Spleen (tissue), 11 donors: Measurements from ENCODE around the gene DONSON. TPM values are rescaled to one million over a fixed set of nuclear protein-coding genes. Genes with fewer than 3 reads are reported as not detected.

Experiments
- DNase-seq: peaks from one replicate; pipeline ENCODE4 v3.0.0-alpha.2; 2020
- H3K27ac ChIP-seq, 8 donors: fragments of 200-600 bp; sonication (generic) in 7 of 8; 1 replicate in 4 of 8; 2 replicates in 4 of 8; pipeline versions ENCODE4 v1.5.0 to v1.8.0; 2016 to 2021; ENCODE audit warnings: inconsistent platforms in 4 of 8, mild to moderate bottlenecking in 4 of 8, moderate library complexity in 1 of 8
- H3K27me3 ChIP-seq, 7 donors: fragments of 200-600 bp; sonication (generic) in 6 of 7; replicated peaks in 1 of 7; 1 replicate in 4 of 7; 2 replicates in 3 of 7; pipeline versions ENCODE4 v1.5.0 to v1.8.0; 2016 to 2021; ENCODE audit warnings: inconsistent platforms in 3 of 7, mild to moderate bottlenecking in 1 of 7
- H3K36me3 ChIP-seq, 6 donors: fragments of 200-600 bp; sonication (generic) in 5 of 6; 1 replicate in 4 of 6; 2 replicates in 2 of 6; pipeline versions ENCODE4 v1.5.0 to v1.8.0; 2016 to 2021; ENCODE audit warnings: inconsistent platforms in 2 of 6
- H3K4me1 ChIP-seq, 6 donors: fragments of 200-600 bp; sonication (generic) in 5 of 6; 1 replicate in 3 of 6; 2 replicates in 3 of 6; pipeline versions ENCODE4 v1.5.0 to v1.8.0; 2016 to 2021; ENCODE audit warnings: inconsistent platforms in 3 of 6
- H3K4me3 ChIP-seq, 8 donors: fragments of 200-600 bp; sonication (generic) in 7 of 8; 1 replicate in 4 of 8; 2 replicates in 4 of 8; pipeline versions ENCODE4 v1.5.0 to v1.8.0; 2016 to 2021; ENCODE audit warnings: inconsistent platforms in 4 of 8, mild to moderate bottlenecking in 4 of 8, moderate library complexity in 2 of 8
- H3K9me3 ChIP-seq, 8 donors: fragments of 200-600 bp; sonication (generic) in 7 of 8; 1 replicate in 4 of 8; 2 replicates in 4 of 8; pipeline versions ENCODE4 v1.5.0 to v1.8.0; 2016 to 2021; ENCODE audit warnings: inconsistent platforms in 4 of 8
- POLR2A ChIP-seq, 3 donors: fragments of 450-650 bp; IDR thresholded peaks; one replicate each; pipeline ENCODE4 v1.5.1; 2017; ENCODE audit warnings: antibody characterized with exemption in 3 of 3, mild to moderate bottlenecking in 1 of 3
- POLR2AphosphoS5 ChIP-seq, 3 donors: sonication (generic); formaldehyde crosslinking; IDR thresholded peaks; one replicate each; pipeline ENCODE4 v1.5.1; 2017; ENCODE audit warnings: antibody characterized with exemption in 3 of 3
- WGBS, 5 donors: extraction: QIAGEN DNeasy Blood & Tissue Kit in 3 of 5; methylation state at CpG; one replicate each; pipeline versions ENCODE4 v1.1.5 to v1.1.7; 2013 to 2018; 5-methylcytosine and 5-hydroxymethylcytosine counted together
- intact Hi-C: fragments of 100-400 bp; cut with DNase I; formaldehyde crosslinking; loops from one replicate; pipeline ENCODE4 v1.15.0; 2023; ENCODE audit warnings: low total_unique reads
- polyA plus RNA-seq, 3 donors: library from polyadenylated mRNA; stranded (reverse); fragments of 200-250 nt; gene quantifications; one replicate each; pipeline ENCODE4 v1.2.1, GENCODE V29; 2013
- total RNA-seq, 7 donors: library from RNA; depleted of rRNA in 3 of 7; stranded (reverse); fragments of >200 nt in 3 of 7; fragmentation: NEBNext Ultra II Directional in 4 of 7; extraction: Animal tissue kit (Norgen Biotek cat#: 25700) in 4 of 7; gene quantifications; one replicate each; pipeline versions ENCODE4 v1.1.0 to v1.2.1, GENCODE V29; 2016 to 2021
- TF ChIP-seq, protein P1 (sequence below), 11 experiments: fragments of 200-600 bp in 7 of 11; fragments of 450-650 bp in 4 of 11; sonication (generic) in 4 of 11; IDR thresholded peaks in 8 of 11; conservative IDR thresholded peaks in 3 of 11; 1 replicate in 7 of 11; 2 replicates in 4 of 11; pipeline versions ENCODE4 v1.4.0 to v1.8.0; 2016 to 2021; ENCODE audit warnings: antibody characterized with exemption in 11 of 11, inconsistent platforms in 4 of 11, mild to moderate bottlenecking in 1 of 11
- donor health status: healthy with polysubstance abuse.
- donor health status: DM: no; HTN: no; CAD: no; lungs with moderate emphysema.
- donor health status: DM: no; HTN: no; CAD: no.
- donor health status: Bipolar disorder and iron deficiency.
- donor health status: healthy.
- donor health status: DM: no; HTN: no; CAD: no.
- donor health status: DM: yes; HTN: yes; CAD: no.

The DONSON gene
- total and polyA plus RNA-seq, 10 donors = 5.8 to 13.5 (median 7.3) TPM

DNA sequence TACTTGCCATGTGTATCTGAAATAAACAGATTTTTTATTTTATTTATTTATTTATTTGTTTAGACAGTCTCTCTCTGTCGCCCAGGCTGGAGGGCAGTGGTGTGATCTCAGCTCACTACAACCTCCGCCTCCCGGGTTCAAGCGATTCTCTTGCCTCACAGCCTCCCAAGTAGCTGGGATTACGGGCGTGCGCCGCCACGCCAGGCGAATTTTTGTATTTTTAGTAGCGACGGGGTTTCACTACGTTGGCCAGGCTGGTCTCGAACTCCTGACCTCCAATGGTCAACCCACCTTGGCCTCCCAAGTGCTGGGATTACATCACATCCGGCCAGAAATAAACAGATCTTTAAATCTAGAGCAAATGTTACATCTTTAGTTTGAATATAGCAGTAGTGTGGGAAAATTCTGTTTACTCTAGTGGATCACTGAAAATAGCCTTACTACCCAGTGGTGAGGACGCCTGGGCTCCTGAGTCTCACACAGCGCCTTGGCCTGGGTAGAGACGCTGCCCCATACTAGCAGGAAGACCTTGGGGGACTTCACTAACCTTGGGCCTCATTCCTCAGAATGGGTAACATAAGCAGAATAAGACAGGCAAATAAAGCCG, 47.3 kb downstream of the DONSON start:
- Histone ChIP-seq H3K27ac (peak overlapping the region; percentile 96 to 99 (median 98)), H3K4me3 (peak overlapping the region; percentile 67 to 90 (median 83)), H3K4me1 (peaks cover 14 to 56% (median 48%) of the 10 kb centered on the region in 6 donors), H3K27me3 (no peaks in the 10 kb centered on the region), H3K36me3 (peaks cover 0 to 36% (median 27%) of the 10 kb centered on the region in 6 donors), H3K9me3 (no peaks in the 10 kb centered on the region)
- DNase-seq = no peak
- intact Hi-C loops = no loop called here
- TF ChIP-seq POLR2AphosphoS5 (IDR thresholded peaks at IDR 0.05) = no peak
- 39 to 48% (median 42%) methylated on average over 19 of the region's 19 CpGs for WGBS, 5 donors

DNA sequence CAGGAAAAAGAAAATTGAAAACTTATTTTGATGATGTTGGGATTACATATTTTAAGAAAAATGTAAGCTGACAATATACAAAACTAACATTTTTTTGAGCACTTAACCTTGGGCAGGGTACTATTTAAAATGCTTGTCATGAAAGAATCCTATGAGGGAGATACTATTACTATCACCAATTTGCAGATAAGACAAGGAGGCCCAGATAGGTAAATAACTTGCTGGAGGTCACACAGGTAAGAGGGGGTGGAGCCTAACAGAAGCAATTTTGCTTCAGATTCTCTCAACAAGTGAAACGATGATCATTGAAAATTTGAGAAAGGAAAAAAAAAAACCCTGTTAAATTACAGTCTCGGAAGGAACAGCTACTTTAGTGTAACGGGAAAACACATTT, 47.8 kb downstream of the DONSON start:
- TF ChIP-seq, protein P1, sequence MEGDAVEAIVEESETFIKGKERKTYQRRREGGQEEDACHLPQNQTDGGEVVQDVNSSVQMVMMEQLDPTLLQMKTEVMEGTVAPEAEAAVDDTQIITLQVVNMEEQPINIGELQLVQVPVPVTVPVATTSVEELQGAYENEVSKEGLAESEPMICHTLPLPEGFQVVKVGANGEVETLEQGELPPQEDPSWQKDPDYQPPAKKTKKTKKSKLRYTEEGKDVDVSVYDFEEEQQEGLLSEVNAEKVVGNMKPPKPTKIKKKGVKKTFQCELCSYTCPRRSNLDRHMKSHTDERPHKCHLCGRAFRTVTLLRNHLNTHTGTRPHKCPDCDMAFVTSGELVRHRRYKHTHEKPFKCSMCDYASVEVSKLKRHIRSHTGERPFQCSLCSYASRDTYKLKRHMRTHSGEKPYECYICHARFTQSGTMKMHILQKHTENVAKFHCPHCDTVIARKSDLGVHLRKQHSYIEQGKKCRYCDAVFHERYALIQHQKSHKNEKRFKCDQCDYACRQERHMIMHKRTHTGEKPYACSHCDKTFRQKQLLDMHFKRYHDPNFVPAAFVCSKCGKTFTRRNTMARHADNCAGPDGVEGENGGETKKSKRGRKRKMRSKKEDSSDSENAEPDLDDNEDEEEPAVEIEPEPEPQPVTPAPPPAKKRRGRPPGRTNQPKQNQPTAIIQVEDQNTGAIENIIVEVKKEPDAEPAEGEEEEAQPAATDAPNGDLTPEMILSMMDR (IDR thresholded peaks at IDR 0.05 in 8 of 11, conservative IDR thresholded peaks at IDR 0.05 in 3 of 11) = no peak
- TF ChIP-seq POLR2AphosphoS5 (IDR thresholded peaks at IDR 0.05) (no peak), POLR2A (IDR thresholded peaks at IDR 0.05) (no peak)
- 53 to 64% (median 62%) methylated on average over 3 of the region's 3 CpGs for WGBS, 5 donors
- Histone ChIP-seq H3K9me3 (no peaks in the 10 kb centered on the region), H3K4me3 (peak overlapping the region in 6 of 8 donors; percentile 67 to 90 (median 83)), H3K36me3 (peaks cover 0 to 38% (median 29%) of the 10 kb centered on the region in 6 donors), H3K27ac (peak overlapping the region; percentile 96 to 99 (median 98)), H3K4me1 (peaks cover 14 to 51% (median 43%) of the 10 kb centered on the region in 6 donors), H3K27me3 (no peaks in the 10 kb centered on the region)
- DNase-seq = no peak
- intact Hi-C loops = no loop called here

DNA sequence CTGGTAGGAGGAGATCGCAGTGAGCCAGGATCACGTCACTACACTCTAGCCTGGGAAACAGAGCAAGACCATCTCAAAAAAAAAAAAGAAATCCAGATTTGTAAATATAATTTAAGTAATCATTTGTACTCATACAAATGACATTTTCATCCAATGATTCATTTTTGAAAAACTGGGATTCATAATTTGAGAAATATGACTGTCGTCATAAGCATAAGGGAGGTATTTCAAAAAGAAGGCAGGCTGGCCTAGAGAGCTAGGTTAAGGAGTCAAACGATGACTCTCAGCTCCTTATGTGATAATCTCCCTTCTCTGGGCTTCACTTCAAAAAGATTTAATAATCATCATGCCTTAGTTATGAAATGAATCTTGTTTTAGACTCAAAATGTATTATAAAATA, 48.9 kb downstream of the DONSON start:
- intact Hi-C loops = no loop called here
- H3K4me1 ChIP-seq = peaks cover 4 to 40% (median 32%) of the 10 kb centered on the region in 6 donors
- TF ChIP-seq POLR2AphosphoS5 (IDR thresholded peaks at IDR 0.05) (no peak), POLR2A (IDR thresholded peaks at IDR 0.05) (no peak)
- TF ChIP-seq, protein P1 (IDR thresholded peaks at IDR 0.05 in 8 of 11, conservative IDR thresholded peaks at IDR 0.05 in 3 of 11) = no peak
- no peaks in the 10 kb centered on the region for H3K9me3 ChIP-seq
- peak overlapping the region in 1 of 8 donors; percentile 96 for H3K27ac ChIP-seq
- no peak overlapping the region for H3K4me3 ChIP-seq
- peaks cover 0 to 49% (median 35%) of the 10 kb centered on the region in 6 donors for H3K36me3 ChIP-seq
- no peaks in the 10 kb centered on the region for H3K27me3 ChIP-seq
- WGBS, 5 donors = 85 to 94% (median 92%) methylated on average over 4 of the region's 4 CpGs
- DNase-seq = no peak

DNA sequence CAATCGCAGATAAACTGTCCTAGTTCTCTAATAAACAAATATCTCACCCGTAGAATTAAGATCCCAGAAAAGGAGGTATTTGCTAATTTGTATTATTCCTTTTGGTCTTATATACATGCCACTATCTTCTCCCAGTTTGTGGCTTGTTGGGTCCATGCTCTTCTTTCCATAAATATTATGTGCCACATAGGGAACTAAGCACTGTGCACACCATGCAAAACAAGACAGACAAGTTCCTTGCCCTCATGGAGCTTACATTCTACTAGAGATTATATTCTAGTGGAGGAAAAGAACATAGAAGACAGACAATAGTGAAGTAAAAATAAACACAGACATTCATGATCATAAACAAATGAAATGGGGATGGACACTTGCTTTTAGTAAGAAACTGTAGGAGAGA, 51.3 kb downstream of the DONSON start:
- no peak overlapping the region for H3K4me3 ChIP-seq
- no peak overlapping the region for H3K27ac ChIP-seq
- H3K36me3 ChIP-seq = peaks cover 0 to 73% (median 59%) of the 10 kb centered on the region in 6 donors
- no peaks in the 10 kb centered on the region for H3K27me3 ChIP-seq
- intact Hi-C loops = no loop called here
- no peak for DNase-seq
- TF ChIP-seq POLR2AphosphoS5 (IDR thresholded peaks at IDR 0.05) = no peak
- no peak for TF ChIP-seq POLR2A (IDR thresholded peaks at IDR 0.05)
- TF ChIP-seq, protein P1 (IDR thresholded peaks at IDR 0.05 in 8 of 11, conservative IDR thresholded peaks at IDR 0.05 in 3 of 11) = no peak
- H3K4me1 ChIP-seq = peaks cover 0 to 35% (median 23%) of the 10 kb centered on the region in 6 donors
- H3K9me3 ChIP-seq = no peaks in the 10 kb centered on the region
- WGBS, 5 donors = 91 to 98% (median 97%) methylated on average over 2 of the region's 2 CpGs
